Measurements from ENCODE around the gene GNG4.
"Not testable (repeated sequence)": the region's sequence is repeated elsewhere in the genome, so short reads cannot be mapped to it uniquely, and the experiment has no call there.

The GNG4 gene

DNA sequence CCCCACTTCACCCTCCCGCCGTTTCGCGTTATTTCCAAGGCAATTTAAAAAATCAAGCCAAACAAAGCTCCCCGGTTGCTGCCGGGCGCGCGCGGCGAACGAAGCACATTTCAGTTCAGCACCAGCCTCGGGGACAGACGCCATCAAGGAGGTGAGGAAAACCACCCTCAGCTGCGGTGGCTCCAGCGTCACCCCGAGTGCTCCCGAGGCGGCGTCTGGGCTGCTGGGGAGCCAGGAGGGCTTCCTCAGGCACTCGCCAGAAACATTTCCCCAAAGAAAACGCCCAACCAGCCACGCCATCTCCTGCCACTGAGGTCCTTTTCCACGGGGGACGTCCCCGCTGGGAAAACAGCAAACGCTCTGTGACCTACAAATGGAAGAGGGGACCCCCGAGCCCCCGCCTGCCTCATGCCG lies 623 bp downstream of the GNG4 start:
- peak; percentile 55 for DNase-seq

DNA sequence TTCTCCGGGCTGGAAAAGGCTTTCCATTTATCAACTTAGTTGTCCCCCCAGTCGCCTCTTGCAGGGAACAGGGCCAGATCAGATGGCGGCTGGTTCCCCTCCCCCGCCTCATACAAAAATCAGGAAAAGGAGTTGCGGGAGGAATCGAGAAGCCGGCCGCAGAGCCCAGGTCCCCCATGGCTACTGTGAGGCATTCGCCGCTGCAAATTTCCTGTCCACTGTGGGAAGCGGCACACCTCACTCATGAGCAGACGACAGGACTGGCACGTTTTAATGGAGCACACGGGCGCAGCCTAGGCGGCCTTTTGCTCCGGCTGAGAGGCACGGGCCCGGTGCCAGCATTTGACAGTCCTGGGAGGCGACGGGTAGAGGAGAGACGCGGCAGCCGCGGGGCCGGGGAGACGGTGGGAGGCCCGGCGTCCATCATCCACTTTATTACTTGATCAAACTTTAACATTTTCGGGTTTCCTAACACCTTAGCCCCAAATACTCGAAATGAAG lies 1.1 kb downstream of the GNG4 start:
- no peak for DNase-seq

DNA sequence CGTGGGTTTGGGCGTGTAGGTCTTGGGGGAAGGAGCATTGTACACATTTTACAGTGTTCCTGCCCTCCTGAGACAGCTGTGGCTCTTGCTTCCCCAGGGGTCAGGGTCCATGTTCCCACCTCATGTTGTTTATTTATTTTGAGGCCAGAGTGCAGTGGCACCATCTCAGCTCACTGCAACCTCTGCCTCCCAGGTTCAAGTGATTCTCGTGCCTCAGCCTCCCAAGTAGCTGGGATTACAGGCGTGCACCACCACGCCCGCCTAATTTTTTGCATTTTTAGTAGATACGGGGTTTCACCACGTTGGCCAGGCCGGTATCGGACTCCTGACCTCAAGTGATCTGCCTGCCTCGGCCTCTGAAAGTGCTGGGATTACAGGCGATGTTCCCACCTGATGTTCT lies 2.0 kb downstream of the GNG4 start:
- not testable (repeated sequence) for DNase-seq

DNA sequence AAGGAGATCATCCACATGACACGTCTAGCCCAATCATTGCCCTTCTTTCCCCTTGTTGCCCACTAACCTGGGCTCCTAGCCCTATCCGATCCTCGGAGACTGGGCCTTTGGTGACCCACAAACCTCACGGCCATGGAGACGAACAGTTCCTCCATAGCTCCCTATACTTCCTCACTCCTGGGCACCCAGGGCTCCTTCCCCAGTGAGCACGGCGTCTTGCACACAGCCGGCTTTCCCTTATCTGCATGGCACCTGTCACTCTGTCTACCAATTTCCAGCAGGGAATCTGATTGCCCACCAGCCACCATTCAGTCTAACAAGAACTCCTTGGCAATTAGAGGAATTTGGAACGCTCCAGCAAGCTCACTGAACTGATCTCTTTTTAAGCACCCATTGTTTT lies 3.1 kb downstream of the GNG4 start:
- DNase-seq, result no peak

DNA sequence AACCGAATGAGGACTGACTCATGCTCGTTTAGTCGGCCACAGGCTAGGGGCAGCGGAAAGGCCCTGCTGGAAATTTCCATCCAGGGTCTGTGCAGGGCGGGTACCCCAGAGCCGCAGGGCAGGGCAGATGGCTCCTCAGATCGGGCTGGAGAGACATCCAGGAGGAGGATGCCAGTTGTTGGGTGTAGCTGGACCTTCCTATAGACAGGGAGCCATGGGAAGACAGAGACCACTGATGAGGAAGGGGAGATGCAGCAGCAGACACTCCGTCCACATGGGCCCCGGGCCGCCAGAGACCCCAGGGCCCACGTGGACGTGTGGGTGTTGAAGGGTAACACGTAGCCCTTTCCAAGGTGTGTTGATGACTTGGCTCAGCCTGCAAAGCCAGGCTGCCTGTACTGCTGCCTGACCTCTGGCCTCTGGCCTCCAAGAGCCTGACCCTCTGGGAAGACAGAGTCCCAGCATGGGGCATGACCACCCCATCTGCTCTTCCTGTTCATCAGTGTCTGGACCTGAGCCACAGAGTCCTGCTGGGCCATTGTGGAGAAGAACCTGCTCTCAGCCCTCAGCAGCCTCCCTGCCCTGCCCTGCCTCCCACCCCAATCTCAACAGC lies 4.8 kb downstream of the GNG4 start:
- DNase-seq, result no peak

DNA sequence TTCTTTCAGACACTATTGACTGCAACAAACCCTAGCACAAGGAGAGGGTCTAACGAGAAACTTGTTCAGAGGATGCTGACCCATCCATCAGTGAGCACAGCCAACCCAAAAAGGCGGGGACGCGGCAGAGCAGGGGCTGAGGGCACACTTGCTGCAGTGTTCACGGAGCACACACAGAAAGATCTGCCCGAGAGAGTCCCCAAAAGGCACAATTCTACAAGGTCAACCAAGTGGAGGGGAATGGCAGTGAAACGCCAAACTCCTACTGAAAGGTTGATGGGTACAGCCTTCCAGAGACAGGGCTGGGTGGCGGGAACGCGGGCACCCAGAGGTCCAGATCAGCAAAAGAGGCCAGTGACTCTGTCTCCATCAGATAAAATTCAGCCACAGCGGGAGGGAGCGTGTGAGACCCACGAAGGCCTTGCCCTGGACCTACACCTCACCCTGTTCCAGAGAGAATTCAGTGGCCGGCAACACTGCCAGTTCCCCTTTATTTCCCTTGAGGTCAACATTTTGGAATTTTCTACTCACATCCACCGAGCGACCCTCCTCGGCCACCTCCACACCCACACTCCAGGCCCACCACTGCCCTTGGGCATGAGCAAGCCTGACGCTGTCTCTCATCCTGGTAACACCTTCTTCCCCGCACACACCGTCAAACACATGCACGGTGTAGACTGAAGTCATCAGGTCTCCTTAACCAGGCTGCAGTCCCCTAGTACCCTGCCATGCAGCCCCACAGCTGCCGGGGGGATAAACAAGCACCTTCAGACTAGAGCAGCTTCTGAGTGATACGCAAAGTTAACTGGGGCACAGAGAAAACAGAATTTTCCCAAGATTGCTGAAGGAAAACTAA lies 5.5 kb downstream of the GNG4 start:
- no peak for DNase-seq

DNA sequence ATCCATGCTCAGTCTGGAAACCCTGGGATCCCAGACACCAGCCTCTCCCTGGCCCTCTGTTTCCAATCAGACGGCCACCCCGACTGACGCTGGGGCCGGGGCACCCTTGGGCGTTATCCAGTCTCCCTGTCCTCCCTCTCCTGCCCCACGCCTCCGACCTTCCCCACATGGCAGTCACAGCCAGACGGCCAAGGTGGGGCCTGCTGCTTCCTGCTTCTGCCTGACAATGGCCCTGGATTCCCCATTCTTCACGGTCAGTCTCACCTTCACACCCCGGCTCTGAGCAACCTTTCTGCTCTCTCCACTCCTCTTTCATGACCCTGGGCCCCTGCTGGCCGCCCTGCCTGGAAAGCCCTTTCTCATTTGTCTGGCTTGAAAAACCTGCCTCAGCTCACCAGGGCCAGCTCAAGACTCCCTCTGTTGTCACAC lies 6.6 kb downstream of the GNG4 start:
- DNase-seq, result no peak

DNA sequence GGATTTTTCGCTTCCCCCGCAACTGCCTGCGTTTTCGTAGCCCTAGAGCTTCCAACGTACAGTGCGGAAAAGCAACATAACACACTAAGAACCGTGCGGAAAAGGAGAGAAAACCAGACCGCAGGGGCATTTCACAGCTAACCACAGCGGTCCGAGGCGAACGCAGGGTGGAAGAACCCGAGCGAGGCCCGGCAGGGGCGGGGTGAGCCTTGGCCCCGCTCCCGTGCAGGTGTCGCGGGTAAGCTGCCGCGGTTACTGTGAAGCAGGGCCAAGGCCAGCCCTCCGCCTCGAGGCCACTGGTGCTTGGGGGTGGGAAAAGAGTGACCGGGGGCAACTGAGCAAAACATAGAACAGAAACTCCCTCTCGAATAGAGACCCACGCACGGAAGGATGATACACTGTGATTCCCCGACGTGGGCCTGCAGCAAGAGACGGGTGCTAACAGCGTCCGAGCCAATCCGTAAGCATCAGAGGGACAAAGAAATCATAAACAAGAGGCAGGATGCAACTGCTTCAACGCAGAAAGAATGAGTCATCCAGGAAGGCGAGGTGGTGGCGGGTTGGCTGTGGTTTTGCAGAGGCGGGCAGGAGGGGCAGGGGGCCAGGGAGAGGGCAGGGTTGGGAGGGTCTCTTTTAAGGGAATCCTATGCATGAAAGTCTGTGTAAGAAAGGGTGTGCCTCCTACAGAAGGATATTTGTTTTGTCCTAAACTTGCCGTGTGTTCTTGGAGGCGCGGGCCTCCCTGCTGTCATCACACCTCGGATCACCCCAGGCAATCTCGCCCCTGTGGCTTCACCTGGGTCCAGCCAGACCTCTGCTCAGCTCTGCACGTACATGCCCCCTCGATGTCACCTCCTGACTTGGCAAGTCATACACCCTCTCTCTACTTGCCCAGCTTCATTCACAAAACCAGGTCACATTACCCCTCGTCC lies 7.3 kb downstream of the GNG4 start:
- peak; percentile 12 for DNase-seq

DNA sequence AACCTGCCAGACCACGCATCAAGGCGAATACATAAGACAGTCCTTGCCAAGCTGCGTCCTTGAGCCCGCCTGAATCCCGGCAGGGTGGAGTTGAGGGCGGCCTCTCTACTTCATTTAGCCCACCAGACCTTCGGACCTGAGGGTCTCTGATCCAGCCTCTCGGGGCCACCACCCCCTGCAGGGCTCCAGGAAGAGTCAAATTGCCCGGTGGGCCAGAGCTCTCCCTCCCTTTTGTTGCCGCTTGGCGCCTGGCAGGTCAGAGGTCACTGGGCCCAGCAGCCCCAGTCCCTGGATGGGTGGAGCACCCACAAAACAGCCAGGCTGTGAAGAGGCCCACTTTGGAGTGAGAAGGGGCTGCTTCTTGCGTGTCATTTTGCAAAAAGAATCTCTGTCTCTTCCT lies 9.0 kb downstream of the GNG4 start:
- DNase-seq, result no peak

DNA sequence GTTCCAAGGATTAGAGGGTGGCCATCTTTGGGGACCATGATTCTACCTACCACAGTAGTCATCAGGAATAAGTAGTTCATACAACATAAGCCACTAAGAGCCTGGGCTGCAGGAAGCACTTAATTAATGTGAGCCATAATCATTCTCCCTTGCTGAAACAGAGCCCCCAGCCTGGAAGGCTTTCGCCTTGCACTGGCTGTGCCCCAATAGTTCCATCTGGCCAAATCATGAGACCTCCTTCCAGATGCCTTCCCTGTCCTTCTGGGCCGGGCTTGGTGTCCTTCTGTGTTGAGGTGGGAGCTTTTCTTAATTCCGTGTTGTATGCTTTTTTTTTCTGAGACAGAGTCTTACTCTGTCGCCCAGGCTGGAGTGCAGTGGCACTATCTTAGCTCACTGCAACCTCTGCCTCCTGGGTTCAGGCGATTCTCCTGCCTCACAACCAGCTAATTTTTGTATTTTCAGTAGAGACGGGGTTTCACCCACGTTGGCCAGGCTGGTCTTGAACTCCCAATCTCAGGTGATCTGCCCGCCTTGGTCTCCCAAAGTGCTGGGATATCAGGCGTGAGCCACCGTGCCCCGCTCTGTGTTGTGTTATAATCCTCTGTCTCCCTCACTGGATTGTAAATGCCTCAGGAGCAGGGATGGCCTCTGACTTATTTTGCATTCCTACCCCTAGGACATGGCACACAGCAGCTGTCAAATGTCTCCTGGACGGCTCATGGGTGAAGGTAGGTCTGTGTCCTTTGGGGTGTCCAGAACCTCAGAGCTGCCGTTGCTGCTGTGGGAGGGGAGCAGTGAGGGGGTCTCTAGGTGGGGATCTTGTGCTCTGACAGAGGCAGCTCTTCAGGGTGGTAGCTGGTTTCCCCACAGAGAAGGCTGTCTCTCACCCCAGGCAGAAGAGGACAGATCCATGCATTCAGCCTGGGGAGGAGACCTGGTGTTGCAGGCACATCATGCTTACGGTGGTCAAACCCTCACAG lies 10.1 kb downstream of the GNG4 start:
- no peak for DNase-seq

DNA sequence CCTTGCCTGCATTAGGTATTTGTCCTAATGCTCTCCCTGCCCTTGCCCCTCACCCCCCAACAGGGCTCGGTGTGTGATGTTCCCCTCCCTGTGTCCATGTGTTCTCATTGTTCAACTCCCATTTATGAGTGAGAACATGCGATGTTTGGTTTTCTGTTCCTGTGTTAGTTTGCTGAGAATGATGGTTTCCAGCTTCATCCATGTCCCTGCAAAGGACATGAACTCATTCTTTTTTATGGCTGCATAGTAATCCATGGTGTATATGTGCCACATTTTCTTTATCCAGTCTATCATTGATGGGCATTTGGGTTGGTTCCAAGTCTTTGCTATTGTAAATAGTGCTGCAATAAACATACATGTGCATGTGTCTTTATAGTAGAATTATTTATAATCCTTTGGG lies 11.0 kb downstream of the GNG4 start:
- not testable (repeated sequence) for DNase-seq

DNA sequence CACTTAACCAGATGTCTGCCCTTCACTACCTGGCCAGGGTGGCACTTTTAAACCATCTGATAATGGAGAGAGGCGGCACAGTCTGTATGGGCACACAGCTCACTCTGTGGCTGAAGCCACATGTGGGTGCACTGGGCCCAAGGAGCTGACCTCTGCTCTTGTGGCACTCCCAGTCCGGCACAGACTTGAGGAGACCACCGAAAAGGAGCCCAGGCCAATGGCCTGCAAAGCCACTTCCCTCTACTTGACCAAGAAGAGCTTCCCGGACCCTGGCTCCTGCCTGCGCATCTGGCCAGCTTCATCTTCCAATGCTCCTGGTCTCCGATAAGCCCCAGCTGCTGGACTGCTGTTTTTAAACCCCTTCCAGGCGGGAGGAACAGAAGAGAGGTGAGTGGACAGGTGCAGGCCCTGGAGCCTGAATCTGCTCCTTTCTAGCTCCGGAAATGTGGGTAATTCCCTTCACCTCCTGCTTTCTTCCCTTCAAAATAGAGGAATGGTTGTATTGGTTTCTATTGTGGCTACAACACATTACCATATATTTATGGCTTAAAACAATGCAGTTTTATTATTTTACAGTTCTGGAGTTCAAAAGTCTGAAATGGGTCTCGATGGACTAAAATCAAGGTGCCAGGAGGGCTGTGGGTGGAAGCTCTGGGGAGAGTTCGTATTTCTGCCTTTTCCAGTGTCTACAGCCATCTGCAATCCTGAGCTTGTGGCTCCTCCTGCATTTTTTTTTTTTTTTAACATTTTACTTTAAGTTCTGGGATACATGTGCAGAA lies 11.6 kb downstream of the GNG4 start:
- no peak for DNase-seq

DNA sequence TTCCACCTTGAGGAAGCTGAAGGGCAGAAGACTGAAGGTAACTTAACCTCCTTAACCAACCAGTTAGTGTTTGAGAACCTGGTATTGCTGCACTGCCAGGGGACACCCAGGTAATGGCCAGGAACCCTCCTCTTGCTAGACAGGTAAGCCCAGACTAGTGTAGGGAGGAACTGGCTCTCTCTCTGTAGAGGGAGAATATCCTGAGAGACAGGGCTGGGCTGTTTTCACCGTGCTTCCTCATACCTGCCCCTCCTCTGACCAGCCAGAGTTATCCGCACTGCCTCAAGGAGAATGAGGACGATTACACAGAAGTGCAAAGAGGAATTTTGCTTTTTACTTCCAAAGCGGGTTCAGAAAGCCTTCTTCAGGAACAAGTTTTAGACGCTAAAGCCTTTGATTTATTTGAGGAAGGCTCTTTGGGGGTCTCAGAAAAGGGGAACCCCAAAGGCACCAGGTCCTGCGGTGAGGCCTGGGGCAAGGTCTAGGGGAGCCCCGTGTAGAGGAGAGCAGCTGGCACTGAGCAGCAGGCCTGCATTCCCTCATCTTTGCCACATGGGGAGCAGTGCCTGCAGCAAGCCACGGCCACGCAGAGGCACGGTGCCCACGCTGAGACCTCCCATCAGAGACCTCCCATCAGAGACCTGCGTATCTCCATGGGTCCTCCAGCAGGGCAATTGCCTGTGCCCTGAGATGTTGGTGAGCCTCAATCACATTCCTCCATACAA lies 13.5 kb downstream of the GNG4 start:
- DNase-seq, result no peak

DNA sequence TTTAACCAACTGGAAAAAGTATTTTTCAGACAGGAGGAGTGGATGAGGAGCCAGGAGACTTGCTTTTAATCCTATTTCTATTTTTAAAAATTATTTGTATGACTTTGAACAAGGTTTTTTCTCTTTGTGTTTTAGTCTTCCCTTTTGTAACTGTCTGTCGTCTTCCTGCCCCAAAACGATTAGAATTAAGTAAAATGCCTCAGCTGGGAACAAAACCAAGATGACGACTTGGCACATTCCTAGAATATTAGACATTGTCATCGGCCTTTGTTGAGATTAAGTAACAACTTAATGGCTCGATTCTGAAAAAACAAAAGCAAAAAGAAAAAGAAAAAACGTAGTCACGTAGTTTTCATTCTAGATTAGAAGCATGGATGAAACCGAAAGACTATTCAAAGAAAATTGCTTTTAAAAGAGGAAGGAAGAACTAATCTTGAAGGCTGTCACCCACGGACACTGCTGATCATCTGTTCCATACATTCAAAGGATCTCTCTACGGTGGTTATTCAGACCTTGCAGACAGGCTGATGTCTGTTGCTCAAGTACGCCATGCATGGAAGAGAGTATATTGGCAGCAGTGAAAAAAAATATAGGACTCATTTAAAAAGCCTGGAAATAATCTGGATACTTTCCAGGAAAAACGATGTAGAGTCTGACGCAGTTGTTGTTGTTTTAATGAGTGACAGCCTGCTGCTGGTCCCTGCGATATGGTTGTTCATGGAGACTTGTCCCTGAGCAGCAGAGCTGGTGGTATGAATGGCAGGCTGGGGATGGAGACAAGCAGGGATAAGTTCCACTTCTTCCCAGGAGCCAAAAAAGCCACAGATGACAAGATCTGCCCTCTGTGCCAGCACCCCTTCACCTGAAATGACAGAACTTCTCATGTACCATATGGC lies 16.8 kb downstream of the GNG4 start:
- peak; percentile 62 for DNase-seq

DNA sequence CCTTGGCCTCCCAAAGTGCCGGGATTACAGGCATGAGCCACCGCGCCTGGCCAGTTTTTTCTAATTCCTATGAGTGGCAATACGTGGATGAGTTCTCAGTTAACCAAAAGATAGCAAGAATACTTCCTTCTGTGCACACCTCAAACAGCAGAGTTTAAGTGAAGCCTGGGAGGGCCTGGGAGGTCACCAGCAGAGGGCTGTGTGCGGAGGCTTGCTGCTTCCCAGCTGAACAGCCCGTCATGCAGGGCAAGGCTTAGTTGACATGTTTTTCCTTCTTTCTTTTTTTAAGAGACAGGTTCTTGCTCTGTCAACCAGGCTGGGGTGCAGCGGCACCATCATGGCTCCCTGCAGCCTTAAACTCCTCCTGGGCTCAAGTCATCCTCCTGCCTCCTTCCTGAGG lies 17.8 kb downstream of the GNG4 start:
- no peak for DNase-seq

DNA sequence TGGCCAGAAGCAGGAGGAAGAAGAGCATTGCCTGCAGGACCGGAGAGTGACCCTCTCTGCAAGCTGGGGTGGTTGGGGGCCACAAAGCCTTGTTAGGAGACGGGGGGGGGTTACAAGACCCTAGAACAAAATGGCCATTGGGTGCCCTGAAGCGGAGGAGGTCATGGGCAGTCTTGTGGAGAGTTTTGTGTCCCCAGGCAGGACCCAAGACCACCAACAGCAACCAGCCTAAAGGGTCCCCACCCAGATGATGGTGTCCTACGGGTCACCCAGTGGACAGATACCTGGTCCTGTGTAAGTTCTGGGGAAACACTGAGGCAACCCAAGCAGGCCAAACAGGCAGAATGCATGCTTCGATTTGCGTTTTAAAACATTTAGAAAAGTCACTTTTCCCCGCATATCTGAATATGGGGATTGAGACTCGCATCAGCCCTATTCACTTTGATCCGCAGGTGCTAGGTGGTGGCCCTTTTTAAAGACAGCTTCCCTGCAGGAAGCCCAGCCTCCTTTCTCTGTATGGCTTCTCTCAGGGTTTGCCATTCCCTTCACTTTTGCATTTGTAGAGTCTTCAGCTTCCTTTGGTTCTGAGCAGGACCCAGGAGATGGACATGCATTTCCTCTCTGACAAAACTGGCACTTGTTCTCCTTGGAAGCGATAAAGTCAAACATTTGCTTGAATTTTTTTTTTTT lies 21.1 kb downstream of the GNG4 start:
- no peak for DNase-seq

DNA sequence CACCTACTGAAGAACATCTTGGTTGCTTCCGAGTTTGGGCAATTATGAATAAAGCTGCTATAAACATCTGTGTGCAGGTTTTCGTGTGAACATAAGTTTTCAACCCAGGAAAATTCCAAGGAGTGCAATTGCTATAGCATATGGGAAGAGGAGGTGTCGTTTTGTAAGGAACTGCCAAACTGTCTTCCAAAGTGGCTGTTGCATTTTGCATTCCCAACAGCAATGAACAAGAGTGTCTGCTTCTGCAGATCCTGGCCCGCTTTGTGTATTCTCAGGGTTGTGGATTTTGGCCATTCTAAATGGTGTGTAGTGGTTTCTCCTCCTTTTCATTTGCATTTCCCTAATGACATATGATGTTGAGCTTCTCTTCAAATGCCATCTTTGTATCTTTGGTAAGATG lies 23.8 kb downstream of the GNG4 start:
- no peak for DNase-seq

DNA sequence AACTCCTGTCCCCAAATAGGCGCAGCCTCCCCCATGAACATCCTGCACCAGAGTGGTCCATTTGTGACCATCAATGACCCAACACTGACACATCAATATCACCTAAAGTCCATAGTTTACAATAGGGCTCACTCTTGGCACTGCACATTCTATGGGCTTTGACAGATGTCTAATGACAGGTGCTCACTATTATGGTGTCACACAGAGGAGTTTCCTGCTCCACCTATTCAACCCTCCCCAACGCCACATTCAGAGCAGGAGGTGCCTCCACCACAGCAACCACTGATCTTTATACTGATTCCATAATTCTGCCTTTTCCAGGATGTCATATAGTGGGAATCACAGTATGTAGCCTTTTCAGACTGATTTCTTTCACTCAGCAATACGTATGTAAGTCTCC lies 24.2 kb downstream of the GNG4 start:
- no peak for DNase-seq

Data from fibroblast of skin of abdomen (primary cell).